ENCODE data around the gene DECR2.

Gene DECR2

GRCh38 chr16:444027-444426 is 42.3 kb downstream of the DECR2 start:
- no peaks in the 10 kb centered on the region for H3K4me1 ChIP-seq
- DNase-seq = no peak
- TF ChIP-seq CTCF (IDR thresholded peaks at IDR 0.05; ENCODE audit: low read depth, low read length) = no peak
- no peaks in the 10 kb centered on the region for H3K9me3 ChIP-seq
- no peaks in the 10 kb centered on the region for H3K27me3 ChIP-seq
- H3K4me3 ChIP-seq (ENCODE audit: low read depth, low read length) = no peak overlapping the region
- H3K36me3 ChIP-seq = no peaks in the 10 kb centered on the region

- H3K4me3 ChIP-seq (ENCODE audit: low read depth, low read length) = no peak overlapping the region
- H3K27me3 ChIP-seq = no peaks in the 10 kb centered on the region
- H3K9me3 ChIP-seq = no peaks in the 10 kb centered on the region
- no peaks in the 10 kb centered on the region for H3K36me3 ChIP-seq
- TF ChIP-seq CTCF (IDR thresholded peaks at IDR 0.05; ENCODE audit: low read depth, low read length) = no peak
- H3K4me1 ChIP-seq = no peaks in the 10 kb centered on the region
- no peak for DNase-seq
Observed at GRCh38 chr16:445566-445965, 43.9 kb downstream of the DECR2 start.

DNA sequence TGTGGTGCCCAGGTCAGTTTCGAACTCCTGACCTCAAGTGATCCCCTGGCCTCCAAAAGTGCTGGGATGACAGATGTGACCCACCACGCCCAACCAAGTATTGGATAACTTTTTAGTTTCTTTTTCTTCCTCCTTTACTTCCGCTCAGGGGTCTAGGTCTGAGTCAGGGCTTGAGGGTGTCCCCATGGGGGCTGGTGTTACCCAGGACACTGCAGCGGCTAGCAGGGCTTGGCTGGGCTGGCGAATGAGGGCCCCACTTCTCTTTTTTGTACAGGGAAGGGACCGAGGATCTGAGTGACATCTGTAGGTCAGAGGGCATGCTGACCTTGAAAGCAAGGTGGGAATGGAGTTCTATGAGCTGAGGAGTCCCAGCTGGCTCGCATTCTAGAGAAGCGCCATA is 48.7 kb downstream of the DECR2 start:
- H3K27me3 ChIP-seq = no peaks in the 10 kb centered on the region
- DNase-seq = no peak
- no peaks in the 10 kb centered on the region for H3K36me3 ChIP-seq
- H3K4me1 ChIP-seq = no peaks in the 10 kb centered on the region
- no peak for TF ChIP-seq CTCF (IDR thresholded peaks at IDR 0.05; ENCODE audit: low read depth, low read length)
- no peaks in the 10 kb centered on the region for H3K9me3 ChIP-seq
- no peak overlapping the region for H3K4me3 ChIP-seq (ENCODE audit: low read depth, low read length)

DNA sequence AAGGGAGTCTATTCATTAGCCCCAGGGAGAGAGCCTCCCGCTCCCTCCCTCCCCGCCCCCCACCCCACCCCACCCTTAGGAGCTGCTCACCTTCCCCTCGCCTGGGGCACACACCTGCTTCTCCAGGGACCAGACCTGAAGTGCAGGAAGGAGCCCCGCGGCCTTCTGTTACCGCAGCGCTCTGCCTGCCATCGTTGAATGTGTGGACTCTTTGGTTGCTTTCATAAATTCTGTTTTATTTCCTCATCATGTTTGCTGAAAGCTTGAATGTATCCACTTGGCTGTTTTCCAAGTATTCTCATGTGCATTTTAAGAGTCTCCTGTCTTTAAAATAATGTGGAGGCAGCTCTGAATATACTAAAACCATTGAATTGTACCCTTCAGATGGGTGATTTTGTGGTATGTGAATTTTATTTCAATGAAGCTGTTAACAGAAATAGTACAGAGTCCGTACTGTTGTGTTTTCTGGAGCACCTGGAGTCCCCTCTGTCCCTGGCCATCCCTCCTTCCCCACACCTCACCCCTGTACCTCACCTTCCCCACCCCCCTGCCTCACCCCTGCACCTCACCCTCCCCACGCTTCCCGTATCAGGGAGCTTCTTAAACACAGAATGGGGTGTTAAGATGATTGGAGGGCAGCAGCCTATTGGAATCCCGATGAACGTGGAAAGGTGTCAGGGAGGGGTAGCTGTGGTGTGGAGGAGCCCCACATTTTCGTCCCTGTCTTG is 49.3 kb downstream of the DECR2 start:
- no peaks in the 10 kb centered on the region for H3K27me3 ChIP-seq
- no peaks in the 10 kb centered on the region for H3K4me1 ChIP-seq
- no peak overlapping the region for H3K4me3 ChIP-seq (ENCODE audit: low read depth, low read length)
- no peak for DNase-seq
- no peaks in the 10 kb centered on the region for H3K9me3 ChIP-seq
- TF ChIP-seq CTCF (IDR thresholded peaks at IDR 0.05; ENCODE audit: low read depth, low read length) = no peak
- H3K36me3 ChIP-seq = no peaks in the 10 kb centered on the region

- Histone ChIP-seq H3K4me3 (ENCODE audit: low read depth, low read length) (no peak overlapping the region), H3K36me3 (no peaks in the 10 kb centered on the region), H3K4me1 (peaks cover 2% of the 10 kb centered on the region; the same call in 1 of the 2 replicates), H3K27me3 (no peaks in the 10 kb centered on the region), H3K9me3 (no peaks in the 10 kb centered on the region)
- TF ChIP-seq CTCF (IDR thresholded peaks at IDR 0.05; ENCODE audit: low read depth, low read length) = no peak
- no peak for DNase-seq
Observed at GRCh38 chr16:454397-454940, 52.8 kb downstream of the DECR2 start.

DNA sequence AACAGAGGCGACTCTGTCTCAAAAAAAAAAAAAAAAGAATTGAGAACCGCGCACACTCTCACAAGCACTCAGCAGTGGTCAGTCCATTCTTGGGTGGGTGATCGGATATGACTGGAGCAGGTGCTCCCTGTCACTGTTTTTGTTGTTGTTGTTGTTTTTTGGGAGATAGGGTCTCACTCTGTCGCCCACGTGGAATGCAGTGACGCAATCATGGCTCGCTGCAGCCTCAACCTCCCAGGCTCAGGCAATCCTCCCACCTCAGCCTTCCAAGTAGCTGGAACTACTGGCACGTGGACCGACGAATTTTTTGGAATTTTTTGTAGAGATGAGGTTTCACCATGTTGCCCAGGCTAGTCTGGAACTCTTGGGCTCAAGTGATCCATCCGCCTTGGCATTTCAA is 53.8 kb downstream of the DECR2 start:
- TF ChIP-seq CTCF (IDR thresholded peaks at IDR 0.05; ENCODE audit: low read depth, low read length) = no peak
- H3K9me3 ChIP-seq = no peaks in the 10 kb centered on the region

More for the DNA sequence above, 53.8 kb downstream of the DECR2 start:
- no peak for DNase-seq
- Histone ChIP-seq H3K4me1 (peaks cover 2% of the 10 kb centered on the region; the same call in 1 of the 2 replicates), H3K36me3 (no peaks in the 10 kb centered on the region), H3K4me3 (ENCODE audit: low read depth, low read length) (no peak overlapping the region), H3K27me3 (no peaks in the 10 kb centered on the region)
